GM21526 (cell line): ENCODE data around the gene ADGRL2.
A peak's percentile ranks its signal among the peaks of the same experiment; 100 is the strongest.

Experiments used
- ATAC-seq: cut with Tn5 transposase; IDR thresholded peaks from one replicate; pipeline ENCODE4 v1.9.1; 2021; ENCODE audit warnings: moderate library complexity; ENCODE audit not compliant: unreplicated experiment, low FRiP score

Gene ADGRL2

DNA sequence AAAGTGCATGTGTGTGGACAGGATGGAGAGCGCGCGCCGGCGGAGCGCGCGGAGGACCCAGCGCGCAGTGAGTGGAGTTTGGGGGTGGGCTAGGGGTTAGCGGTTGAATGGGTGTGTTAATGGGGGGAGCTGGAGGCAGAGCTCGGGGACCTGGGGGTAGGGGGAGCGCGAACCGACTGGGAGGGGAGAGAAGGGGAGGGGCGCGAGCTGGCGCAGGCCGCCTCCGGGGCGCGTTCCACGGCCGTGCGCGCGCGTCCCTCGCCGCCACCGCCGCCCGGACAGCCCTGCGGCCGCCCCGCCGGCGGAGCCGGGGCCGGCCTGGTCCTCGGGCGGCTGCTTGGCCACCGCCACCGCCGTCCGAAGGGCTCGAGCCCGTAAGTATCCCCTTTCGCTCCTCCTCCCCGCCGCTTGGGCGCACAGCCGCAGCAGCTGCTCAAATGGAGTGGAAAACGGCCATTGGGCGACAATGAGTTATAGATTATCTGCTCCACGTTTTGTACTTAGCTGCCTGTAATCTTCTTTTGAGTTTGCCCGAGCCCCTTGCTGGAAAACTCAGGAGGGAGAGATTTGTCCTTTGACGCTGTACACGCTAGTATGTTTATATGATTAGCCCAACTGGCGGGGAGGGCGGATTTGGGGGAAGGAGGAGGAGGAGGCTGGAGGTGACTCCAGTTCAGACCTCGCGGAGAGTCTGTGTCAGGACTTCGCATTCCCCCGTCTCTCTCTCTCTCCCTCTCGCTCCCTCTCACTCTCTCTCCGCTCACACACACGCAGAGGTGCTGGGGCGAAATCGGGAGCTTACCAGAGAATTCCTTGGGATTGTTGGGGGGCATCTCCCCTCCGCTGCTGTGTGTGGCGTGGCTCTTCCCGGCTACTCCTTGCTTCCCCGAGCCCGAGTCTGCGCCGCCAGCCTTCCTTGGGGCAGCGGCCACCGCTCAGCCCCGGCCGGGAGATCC lies at the start of gene ADGRL2:
ADGRL2 (plus strand) TSS at position 240 of the 956 bp plus-strand sequence. CDS start 36,051 bp downstream, outside the sequence.
- peak; percentile 66 for ATAC-seq

DNA sequence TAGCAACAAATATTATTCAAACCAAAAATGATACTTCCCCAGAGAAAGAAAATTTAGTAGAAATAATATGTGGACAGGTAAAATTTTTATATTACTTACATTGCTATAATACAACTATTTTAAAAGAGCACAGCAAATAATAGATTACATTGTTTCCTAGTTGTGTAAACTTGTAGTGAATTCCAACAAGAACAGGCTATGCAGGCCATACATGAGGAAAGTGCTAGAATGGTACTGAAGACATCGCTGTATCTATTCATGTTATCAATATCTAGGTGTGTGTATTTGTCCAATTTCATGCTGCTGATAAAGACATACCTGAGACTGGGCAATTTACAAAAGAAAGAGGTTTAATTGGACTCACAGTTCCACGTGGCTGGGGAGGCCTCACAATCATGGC lies 47.9 kb upstream of the ADGRL2 start:
- ATAC-seq: no peak

GRCh38 chr1:81754424-81754823 lies 46.3 kb upstream of the ADGRL2 start:
- ATAC-seq: no peak

- no peak for ATAC-seq
Measured at GRCh38 chr1:81756872-81757271, 43.9 kb upstream of the ADGRL2 start.

GRCh38 chr1:81757398-81758020 lies 43.2 kb upstream of the ADGRL2 start:
- ATAC-seq: no peak

GRCh38 chr1:81758181-81758580 lies 42.6 kb upstream of the ADGRL2 start:
- no peak for ATAC-seq

GRCh38 chr1:81760477-81761097 lies 40.1 kb upstream of the ADGRL2 start:
- ATAC-seq: no peak

- no peak for ATAC-seq
Measured at GRCh38 chr1:81775510-81775909, 25.2 kb upstream of the ADGRL2 start.

DNA sequence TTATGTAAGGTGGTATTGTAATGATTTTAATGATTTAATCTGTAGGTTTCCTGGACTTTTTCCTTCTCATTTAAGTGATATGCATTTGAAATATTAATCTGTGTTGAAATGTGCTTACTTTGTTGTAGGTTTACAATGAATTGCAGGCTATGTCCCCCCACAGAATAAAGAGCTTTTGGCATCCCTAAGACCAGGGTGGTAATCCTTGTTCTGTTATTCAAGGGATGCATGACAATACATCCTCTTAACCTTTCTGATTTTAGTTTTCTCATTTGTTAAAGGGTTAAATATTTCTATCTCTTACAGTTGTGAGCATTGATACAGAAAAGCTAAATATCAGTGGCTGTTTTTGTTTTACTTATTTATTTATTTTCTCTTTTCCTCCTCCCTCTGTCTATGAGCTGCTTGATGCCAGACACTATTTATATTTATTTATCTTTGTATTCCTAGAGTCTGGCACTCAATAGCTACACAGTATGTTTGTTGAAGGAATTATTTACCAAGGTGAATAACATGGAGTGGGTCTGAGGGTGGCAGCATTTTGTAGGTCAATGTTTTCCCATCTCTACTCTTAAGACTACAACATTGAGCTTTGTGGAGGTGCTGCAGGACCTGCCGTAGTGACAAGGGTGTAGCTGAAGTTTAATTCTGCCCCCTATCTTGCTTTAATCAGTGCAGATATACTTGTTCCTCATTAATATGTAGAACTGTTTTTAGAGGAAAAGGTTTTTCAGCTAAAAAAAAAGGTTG lies 19.9 kb upstream of the ADGRL2 start:
- no peak for ATAC-seq

DNA sequence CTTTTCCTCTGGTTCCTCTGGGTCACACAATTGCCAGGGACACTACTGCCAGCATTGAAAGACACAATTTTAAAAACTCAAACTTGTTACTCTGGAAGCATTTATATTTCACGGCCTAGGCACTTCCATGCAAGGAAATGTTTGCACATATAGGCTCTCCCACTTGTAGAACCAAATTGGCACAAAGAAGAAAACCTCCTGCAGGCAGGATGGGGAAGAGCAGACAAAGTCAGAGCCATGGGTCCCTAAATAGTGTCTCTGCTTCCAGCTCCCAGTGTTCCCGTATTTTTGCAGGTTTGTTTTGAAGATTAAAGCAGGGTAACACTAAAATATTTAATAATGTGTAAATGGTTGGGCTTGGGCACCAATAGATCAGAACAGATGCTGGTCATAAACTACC lies 19.0 kb upstream of the ADGRL2 start:
- ATAC-seq: no peak

GRCh38 chr1:81792184-81792583 lies 8.6 kb upstream of the ADGRL2 start:
- no peak for ATAC-seq

- no peak for ATAC-seq
Measured at GRCh38 chr1:81797701-81798100, 3.0 kb upstream of the ADGRL2 start.

DNA sequence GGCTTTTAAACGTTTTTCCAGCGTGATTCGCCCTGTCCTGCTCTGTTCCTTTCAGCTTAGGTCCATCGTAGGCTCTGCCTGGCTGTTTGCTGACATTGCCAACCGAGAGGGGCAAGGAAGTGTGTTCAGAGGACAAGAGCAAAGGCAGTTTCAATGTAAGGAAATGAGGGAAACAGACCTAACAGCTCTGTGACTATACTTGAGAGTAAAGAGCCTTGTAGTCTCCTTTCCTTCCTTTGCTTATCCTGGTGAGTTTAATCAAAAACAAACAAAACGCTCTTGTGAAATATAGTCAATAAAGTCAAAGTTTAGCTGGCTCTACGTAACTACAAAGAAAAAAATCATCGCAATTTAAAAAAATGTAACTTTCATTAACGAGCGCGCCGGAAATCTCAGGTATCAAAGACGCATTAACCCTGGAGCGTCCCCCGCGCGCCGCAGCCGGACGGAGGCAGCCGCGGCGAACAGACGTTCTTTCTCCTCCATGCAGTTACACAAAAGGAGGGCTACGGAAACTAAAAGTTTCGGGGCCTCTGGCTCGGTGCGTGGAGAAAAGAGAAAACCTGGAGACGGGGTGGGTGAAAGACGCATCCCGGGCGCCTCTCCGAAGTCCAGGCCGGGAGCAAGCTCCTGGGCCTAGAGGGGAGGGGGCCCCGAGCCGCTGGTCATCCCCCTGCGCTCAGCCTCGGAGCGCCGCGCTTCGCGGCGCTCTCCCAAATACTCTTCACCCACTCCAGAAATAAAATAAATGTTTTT lies 617 bp upstream of the ADGRL2 start:
- ATAC-seq: no peak

DNA sequence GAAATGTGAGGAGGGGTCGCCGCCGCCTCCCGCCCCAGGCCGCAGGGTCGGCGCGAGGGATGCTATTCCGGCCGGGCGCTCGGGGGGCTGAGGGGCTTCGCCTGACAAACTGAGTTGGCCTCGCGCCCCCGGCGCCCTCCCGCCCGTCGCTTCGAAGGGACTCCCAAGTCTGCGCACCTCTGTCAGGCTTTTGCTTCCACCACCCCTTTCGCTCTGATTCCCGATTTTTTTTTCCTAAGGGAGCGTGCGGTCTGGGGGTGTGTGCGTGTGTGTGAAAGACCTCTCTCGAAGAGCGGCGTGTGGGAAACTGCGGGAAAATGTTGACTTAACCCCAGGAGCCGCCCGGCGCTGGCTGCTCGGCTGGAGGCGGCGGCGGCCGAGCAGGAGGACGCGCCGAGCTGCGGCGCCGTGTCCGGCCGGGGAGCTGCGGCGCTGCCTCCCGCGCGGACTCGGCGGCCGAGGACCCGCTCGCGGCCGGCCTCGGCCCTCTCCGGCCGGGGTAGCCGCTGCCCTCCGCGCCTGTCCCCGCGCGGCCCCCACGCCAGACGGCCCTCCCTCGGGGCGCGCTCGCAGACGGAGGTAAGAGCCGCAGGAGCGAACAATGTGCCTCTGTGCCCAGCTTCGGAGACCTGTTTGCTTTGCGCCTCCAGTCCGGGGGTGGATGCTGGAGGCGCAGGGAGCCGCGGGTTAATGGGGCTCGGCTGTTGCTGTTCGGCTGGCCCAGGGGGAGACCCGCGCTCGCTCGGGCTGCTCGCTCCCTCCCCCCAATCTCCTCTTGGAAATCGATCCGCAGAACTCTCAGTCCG lies 1.1 kb downstream of the ADGRL2 start:
- ATAC-seq: no peak

DNA sequence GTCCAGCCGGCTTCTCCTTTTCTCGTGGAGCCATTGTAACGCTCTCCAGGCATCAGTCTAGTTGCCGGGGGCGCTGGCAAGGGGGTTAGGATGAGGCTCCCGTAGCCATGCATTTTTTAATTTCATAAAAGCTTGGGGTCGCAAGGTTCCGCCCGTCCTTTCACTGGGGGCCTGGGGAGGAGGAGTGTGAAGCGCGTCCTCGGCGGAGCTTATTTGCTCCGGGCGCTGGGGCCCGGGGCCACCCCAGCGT lies 1.6 kb downstream of the ADGRL2 start:
- ATAC-seq: no peak

GRCh38 chr1:81802707-81803430 lies 2.1 kb downstream of the ADGRL2 start:
- no peak for ATAC-seq

DNA sequence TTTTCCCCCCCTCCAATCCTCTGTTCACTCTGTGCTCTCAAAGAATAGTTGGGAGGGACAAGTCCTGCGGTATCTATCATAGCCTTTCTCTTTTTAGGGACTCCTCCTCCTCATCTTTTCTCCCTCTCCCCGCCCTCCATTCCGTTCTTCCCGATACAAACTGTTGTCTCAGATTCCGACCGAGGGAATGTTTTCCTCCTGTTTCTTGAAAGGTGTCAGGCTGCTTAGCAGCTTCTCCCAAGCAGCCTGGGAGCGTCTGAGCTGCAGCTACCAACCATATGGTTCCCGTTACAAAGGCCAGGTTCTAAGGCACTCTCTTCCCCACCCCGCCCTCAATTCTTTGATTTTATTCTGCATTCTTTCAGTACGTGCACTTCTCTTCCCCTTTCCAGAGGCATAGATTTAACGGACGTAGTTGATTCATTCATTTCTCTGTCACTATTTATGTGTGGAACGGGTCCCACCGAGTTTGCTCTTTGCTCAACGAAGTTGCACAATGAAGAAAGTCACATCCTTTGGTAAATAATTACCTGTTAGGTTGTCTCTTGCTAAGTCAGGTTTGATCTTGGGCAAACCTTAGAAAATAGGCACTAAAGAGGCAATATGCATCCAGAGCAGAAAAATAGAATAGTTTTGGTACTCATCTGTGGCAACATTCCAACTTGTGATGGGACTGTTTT lies 2.8 kb downstream of the ADGRL2 start:
- ATAC-seq: no peak

GRCh38 chr1:81804312-81804711 lies 3.6 kb downstream of the ADGRL2 start:
- no peak for ATAC-seq
